ENCODE measurements around the gene MYF5.

DNA sequence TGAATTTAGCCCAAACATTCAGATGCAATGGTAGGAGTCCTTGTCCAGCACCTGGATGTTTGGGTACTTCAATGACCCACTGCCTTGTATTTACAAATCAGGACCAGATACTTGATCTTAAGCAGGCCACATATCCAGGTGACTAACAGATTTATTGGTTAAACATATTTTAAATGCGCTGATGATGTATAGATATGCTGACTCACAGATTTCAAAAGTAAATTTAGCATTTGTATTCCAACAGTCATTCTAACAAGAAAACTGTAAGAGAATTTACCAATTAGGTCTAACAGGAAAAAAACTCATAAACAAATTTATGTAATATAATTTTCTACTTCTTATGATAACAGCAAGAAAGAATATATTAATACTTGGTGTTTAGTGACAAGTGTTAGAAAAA, 38.7 kb upstream of the MYF5 start:
- TF ChIP-seq TARDBP (IDR thresholded peaks at IDR 0.05) (no peak), FOXK2 (IDR thresholded peaks at IDR 0.05) (no peak), HDGF (IDR thresholded peaks at IDR 0.05; ENCODE audit: borderline replicate concordance) (no peak), ARNT (IDR thresholded peaks at IDR 0.05) (no peak), FOXM1 (IDR thresholded peaks at IDR 0.05; ENCODE audit: borderline replicate concordance) (no peak), SP1 (IDR thresholded peaks at IDR 0.05) (no peak), ELF4 (IDR thresholded peaks at IDR 0.05) (no peak), FOXA1 (IDR thresholded peaks at IDR 0.05) (no peak), BHLHE40 (IDR thresholded peaks at IDR 0.05; ENCODE audit: borderline replicate concordance) (no peak), SUZ12 (IDR thresholded peaks at IDR 0.05) (no peak)
- TF ChIP-seq, protein P1, sequence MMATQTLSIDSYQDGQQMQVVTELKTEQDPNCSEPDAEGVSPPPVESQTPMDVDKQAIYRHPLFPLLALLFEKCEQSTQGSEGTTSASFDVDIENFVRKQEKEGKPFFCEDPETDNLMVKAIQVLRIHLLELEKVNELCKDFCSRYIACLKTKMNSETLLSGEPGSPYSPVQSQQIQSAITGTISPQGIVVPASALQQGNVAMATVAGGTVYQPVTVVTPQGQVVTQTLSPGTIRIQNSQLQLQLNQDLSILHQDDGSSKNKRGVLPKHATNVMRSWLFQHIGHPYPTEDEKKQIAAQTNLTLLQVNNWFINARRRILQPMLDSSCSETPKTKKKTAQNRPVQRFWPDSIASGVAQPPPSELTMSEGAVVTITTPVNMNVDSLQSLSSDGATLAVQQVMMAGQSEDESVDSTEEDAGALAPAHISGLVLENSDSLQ (IDR thresholded peaks at IDR 0.05), result no peak
